GM12873 (cell line): ENCODE data around the gene DIAPH1.

ENCODE experiments used
- TF ChIP-seq, protein P1 (sequence below): IDR thresholded peaks from 2 replicates; pipeline ENCODE4 v1.5.1; 2012; ENCODE audit warnings: low read depth, mild to moderate bottlenecking, moderate library complexity, low read length, control low read depth; ENCODE audit not compliant: insufficient read depth; ENCODE audit errors: missing control alignments

Gene DIAPH1

DNA sequence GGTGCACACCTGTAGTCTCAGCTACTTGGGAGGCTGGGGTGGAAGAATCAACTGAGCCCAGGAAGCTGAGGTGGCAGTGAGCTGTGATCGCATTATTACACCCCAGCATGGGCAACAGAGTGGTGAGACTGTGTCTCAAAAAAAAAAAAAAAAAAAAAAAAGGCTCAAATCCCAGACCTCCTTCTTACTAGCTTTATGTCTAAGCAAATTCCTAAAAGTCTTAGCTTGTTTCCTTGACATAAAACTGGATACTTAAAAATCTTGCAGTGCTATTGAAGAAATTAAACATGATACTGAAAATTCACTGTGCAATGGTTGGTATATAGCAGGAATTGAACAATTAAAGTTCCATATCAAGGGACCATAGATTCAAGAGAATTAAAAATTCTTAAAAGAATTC lies 84.9 kb downstream of the DIAPH1 start:
- TF ChIP-seq, protein P1, sequence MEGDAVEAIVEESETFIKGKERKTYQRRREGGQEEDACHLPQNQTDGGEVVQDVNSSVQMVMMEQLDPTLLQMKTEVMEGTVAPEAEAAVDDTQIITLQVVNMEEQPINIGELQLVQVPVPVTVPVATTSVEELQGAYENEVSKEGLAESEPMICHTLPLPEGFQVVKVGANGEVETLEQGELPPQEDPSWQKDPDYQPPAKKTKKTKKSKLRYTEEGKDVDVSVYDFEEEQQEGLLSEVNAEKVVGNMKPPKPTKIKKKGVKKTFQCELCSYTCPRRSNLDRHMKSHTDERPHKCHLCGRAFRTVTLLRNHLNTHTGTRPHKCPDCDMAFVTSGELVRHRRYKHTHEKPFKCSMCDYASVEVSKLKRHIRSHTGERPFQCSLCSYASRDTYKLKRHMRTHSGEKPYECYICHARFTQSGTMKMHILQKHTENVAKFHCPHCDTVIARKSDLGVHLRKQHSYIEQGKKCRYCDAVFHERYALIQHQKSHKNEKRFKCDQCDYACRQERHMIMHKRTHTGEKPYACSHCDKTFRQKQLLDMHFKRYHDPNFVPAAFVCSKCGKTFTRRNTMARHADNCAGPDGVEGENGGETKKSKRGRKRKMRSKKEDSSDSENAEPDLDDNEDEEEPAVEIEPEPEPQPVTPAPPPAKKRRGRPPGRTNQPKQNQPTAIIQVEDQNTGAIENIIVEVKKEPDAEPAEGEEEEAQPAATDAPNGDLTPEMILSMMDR = no peak

DNA sequence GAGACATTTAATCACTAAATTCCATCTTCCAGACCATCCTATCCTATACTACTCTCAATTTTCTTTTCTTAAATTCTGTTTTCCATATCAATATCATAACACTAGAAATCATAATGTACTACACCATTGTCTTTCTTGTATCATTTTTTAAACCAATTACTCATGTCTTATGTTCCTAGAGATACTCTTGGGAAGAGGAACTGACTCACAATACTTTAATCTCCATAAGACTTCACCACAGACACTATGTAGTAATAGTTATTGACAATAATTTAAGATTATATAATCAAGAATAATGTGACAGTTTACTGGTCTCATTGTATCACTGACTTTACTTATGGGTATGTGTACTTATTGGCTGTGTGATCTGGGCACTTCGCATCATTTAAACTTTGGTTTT lies 86.1 kb downstream of the DIAPH1 start:
- TF ChIP-seq, protein P1 = no peak

DNA sequence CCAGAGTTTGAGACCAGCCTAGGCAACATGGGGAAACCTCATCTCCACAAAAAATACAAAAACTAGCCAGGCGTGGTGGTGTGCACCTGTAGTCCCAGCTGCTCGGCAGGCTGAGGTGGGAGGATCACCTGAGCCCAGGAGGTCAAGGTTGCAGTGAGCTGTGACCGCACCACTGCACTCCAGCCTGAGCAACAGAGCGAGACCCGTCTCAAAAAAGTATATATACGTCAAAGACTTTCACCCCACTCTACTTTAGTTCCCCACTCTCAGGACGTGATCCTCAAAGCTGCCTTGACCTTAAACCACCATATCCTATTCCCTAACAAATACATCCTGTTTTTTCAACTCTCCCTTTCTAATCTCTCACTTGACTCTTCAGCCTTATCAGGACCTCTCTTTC lies 88.9 kb downstream of the DIAPH1 start:
- TF ChIP-seq, protein P1 = no peak

DNA sequence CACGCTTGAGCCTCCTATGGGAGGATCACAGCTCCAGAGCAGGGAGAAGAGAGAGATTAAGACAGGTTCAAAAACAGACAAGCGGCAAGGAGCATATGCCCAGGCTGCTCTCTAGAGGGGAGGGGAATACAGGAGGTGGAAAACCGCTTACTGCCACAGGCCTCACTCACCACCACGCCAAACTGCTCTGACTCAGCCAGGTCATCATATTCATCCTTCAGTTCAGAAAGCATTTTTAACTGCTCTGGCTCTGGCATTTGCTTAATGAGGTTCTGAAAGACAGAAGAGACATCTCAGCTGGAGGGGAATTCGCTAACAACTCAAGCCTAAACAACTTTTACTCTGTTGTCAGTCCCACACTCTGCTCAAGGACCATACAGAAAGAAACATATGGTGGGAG lies 89.8 kb downstream of the DIAPH1 start:
- TF ChIP-seq, protein P1 = no peak

DNA sequence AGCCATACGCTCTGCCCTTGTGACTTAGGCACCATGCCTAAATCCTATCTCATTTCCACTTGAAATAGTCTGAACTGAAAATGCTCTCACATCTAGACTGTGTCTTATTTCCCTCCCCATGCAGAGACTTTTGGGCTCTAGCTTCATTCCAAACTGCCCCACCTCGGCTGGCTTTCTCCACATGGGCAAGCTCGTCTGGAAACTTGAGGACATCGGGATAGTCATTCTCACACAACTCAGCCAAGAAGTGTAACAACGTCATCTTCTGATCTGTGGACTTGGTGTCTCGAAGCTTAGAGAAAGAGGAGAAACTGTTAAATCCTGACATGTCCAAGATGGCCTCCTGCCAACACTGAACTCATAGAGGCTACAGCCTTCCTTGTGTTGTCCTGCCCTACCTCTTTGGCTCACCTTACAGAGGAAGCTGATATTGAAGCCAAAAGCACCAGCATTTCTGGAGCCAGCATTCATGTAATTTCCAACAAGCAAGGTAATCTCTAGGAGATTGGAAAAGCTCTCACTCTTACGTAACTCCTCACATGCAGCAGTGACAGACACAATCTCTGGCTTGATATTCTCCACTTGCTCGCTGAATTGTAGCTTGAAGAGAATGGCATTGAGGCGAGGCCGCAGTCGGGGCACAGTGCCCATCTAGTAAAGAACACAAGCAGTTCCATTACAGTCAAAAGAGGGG lies 90.4 kb downstream of the DIAPH1 start:
- TF ChIP-seq, protein P1 = no peak

DNA sequence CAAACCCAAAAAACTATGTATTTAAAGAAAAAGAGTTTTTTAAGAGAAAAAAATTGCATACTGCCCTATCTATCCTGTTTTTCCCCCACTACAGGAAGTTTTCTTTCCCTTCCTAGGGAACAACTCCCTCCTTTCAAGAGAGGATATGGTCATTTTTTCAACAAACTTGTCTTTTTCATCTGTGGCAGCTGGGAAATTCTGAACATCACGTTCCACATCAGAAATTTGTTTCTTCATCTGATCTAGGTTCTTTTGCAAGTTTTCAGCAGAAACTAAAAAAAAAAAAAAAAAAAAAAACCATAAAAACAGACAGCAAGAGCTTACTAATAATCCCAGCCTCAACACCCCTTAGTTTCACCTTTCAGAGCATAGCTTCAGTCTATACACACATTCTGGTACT lies 91.4 kb downstream of the DIAPH1 start:
- TF ChIP-seq, protein P1 = no peak

DNA sequence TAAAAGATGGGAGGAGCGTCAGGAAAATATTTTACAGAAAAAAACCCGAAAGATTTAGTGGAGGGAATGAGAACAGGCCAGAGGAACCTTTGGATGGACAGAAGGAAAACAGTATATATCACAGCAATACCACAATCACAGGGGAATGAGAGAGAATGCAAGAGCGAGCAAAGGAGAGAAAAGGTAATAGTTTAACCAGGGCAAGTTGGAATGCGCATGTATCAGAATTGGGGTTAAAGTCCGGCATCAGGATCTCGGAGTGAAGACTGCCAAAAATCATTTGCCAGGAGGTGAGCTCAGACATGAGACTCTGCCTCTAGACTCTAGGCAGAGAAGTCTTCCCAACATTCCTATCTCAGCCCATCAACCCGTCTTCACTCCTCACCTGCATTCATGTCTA lies 93.1 kb downstream of the DIAPH1 start:
- TF ChIP-seq, protein P1 = no peak
